Measurements from ENCODE around the gene PHGDH.

The PHGDH gene

GRCh38 chr1:119747451-119747850, 35.7 kb downstream of the PHGDH start:
- H3K27me3 ChIP-seq, result peaks cover 19% of the 10 kb centered on the region
- no peak for DNase-seq
- H3K4me1 ChIP-seq, result no peaks in the 10 kb centered on the region
- no peaks in the 10 kb centered on the region for H3K9me3 ChIP-seq
- no peak overlapping the region for H3K4me3 ChIP-seq (ENCODE audit: low read depth, low read length)
- H3K36me3 ChIP-seq, result no peaks in the 10 kb centered on the region; the same call in 1 of the 2 replicates
- TF ChIP-seq CTCF (IDR thresholded peaks at IDR 0.05; ENCODE audit: low read depth, low read length), result no peak

GRCh38 chr1:119748040-119748439, 36.3 kb downstream of the PHGDH start:
- DNase-seq, result no peak
- Histone ChIP-seq H3K27me3 (peaks cover 21% of the 10 kb centered on the region), H3K9me3 (no peaks in the 10 kb centered on the region), H3K4me1 (no peaks in the 10 kb centered on the region), H3K4me3 (ENCODE audit: low read depth, low read length) (no peak overlapping the region), H3K36me3 (no peaks in the 10 kb centered on the region; the same call in 1 of the 2 replicates)
- no peak for TF ChIP-seq CTCF (IDR thresholded peaks at IDR 0.05; ENCODE audit: low read depth, low read length)

GRCh38 chr1:119752592-119752991, 40.9 kb downstream of the PHGDH start:
- H3K9me3 ChIP-seq, result no peaks in the 10 kb centered on the region
- peaks cover 26% of the 10 kb centered on the region for H3K27me3 ChIP-seq
- no peak for DNase-seq
- H3K36me3 ChIP-seq, result no peaks in the 10 kb centered on the region
- no peak for TF ChIP-seq CTCF (IDR thresholded peaks at IDR 0.05; ENCODE audit: low read depth, low read length)
- H3K4me3 ChIP-seq (ENCODE audit: low read depth, low read length), result no peak overlapping the region
- H3K4me1 ChIP-seq, result no peaks in the 10 kb centered on the region

- Histone ChIP-seq H3K36me3 (no peaks in the 10 kb centered on the region), H3K27me3 (peaks cover 6% of the 10 kb centered on the region), H3K4me1 (no peaks in the 10 kb centered on the region), H3K9me3 (no peaks in the 10 kb centered on the region), H3K4me3 (ENCODE audit: low read depth, low read length) (no peak overlapping the region)
- DNase-seq, result no peak
- TF ChIP-seq CTCF (IDR thresholded peaks at IDR 0.05; ENCODE audit: low read depth, low read length), result no peak
These were observed 46.9 kb downstream of the PHGDH start for GRCh38 chr1:119758584-119758983.

GRCh38 chr1:119762409-119762808, 50.7 kb downstream of the PHGDH start:
- no peaks in the 10 kb centered on the region for H3K36me3 ChIP-seq
- TF ChIP-seq CTCF (IDR thresholded peaks at IDR 0.05; ENCODE audit: low read depth, low read length), result no peak

GRCh38 chr1:119762953-119763352, 51.2 kb downstream of the PHGDH start:
- Histone ChIP-seq H3K4me3 (ENCODE audit: low read depth, low read length) (no peak overlapping the region), H3K9me3 (no peaks in the 10 kb centered on the region), H3K36me3 (no peaks in the 10 kb centered on the region), H3K27me3 (peaks cover 13% of the 10 kb centered on the region), H3K4me1 (no peaks in the 10 kb centered on the region)
- no peak for TF ChIP-seq CTCF (IDR thresholded peaks at IDR 0.05; ENCODE audit: low read depth, low read length)
- DNase-seq, result no peak

More at GRCh38 chr1:119762409-119762808, 50.7 kb downstream of the PHGDH start:
- H3K27me3 ChIP-seq, result peaks cover 13% of the 10 kb centered on the region
- DNase-seq, result no peak
- no peaks in the 10 kb centered on the region for H3K9me3 ChIP-seq
- no peaks in the 10 kb centered on the region for H3K4me1 ChIP-seq
- no peak overlapping the region for H3K4me3 ChIP-seq (ENCODE audit: low read depth, low read length)

Data from BE2C (cell line).